H9 (cell line): ENCODE results near the gene SOS1. TPM values are rescaled to one million over a fixed set of nuclear protein-coding genes. Genes with fewer than 3 reads are reported as not detected.

ENCODE experiments used
- DNase-seq: peaks from one replicate; pipeline ENCODE4 v3.0.0-alpha.2; 2017
- H2AFZ ChIP-seq: one replicate; pipeline ENCODE4 v1.6.1; 2013; ENCODE audit warnings: mild to moderate bottlenecking, low read length, control low read depth, moderate library complexity
- H2AK5ac ChIP-seq: 2 replicates; pipeline ENCODE4 v1.6.1; 2013; ENCODE audit warnings: low read length, control low read depth, mixed read lengths; ENCODE audit not compliant: insufficient read length
- H2BK120ac ChIP-seq: one replicate; pipeline ENCODE4 v1.6.1; 2013; ENCODE audit warnings: low read depth, mild to moderate bottlenecking, low read length, control low read depth, inconsistent platforms; ENCODE audit not compliant: poor library complexity, severe bottlenecking
- H2BK12ac ChIP-seq: 2 replicates; pipeline ENCODE4 v1.6.1; 2013; ENCODE audit warnings: low read length, control low read depth, mixed read lengths, low read depth; ENCODE audit not compliant: insufficient read length
- H2BK15ac ChIP-seq: 2 replicates; pipeline ENCODE4 v1.6.1; 2013; ENCODE audit warnings: low read depth, low read length, control low read depth
- H2BK20ac ChIP-seq: one replicate; pipeline ENCODE4 v1.6.1; 2013; ENCODE audit warnings: low read depth, mild to moderate bottlenecking, low read length, control low read depth, inconsistent platforms; ENCODE audit not compliant: poor library complexity, severe bottlenecking
- H2BK5ac ChIP-seq: 2 replicates; pipeline ENCODE4 v1.6.1; 2013; ENCODE audit warnings: low read length, control low read depth, mixed read lengths; ENCODE audit not compliant: insufficient read length
- H3K14ac ChIP-seq: 2 replicates; pipeline ENCODE4 v1.6.1; 2013; ENCODE audit warnings: low read length, control low read depth; ENCODE audit not compliant: insufficient read depth
- H3K18ac ChIP-seq: 2 replicates; pipeline ENCODE4 v1.6.1; 2013; ENCODE audit warnings: low read depth, mild to moderate bottlenecking, mixed read lengths, low read length, control low read depth; ENCODE audit not compliant: insufficient read length
- H3K23ac ChIP-seq: 2 replicates; pipeline ENCODE4 v1.6.1; 2013; ENCODE audit warnings: low read length, control low read depth, mixed read lengths, low read depth; ENCODE audit not compliant: insufficient read length
- H3K23me2 ChIP-seq: 2 replicates; pipeline ENCODE4 v1.6.1; 2013; ENCODE audit warnings: low read depth, mild to moderate bottlenecking, mixed read lengths, low read length, control low read depth; ENCODE audit not compliant: insufficient read length, poor library complexity, severe bottlenecking
- H3K27ac ChIP-seq: 2 replicates; pipeline ENCODE4 v1.5.1; 2013; ENCODE audit warnings: low read length, control low read depth, mixed read lengths, low read depth; ENCODE audit not compliant: insufficient read length
- H3K27me3 ChIP-seq: 2 replicates; pipeline ENCODE4 v1.6.1; 2013; ENCODE audit warnings: low read length, control low read depth, inconsistent platforms; ENCODE audit not compliant: insufficient read depth
- H3K4ac ChIP-seq: 2 replicates; pipeline ENCODE4 v1.6.1; 2013; ENCODE audit warnings: low read depth, mild to moderate bottlenecking, control low read depth, inconsistent platforms, low read length, moderate library complexity
- H3K4me1 ChIP-seq: 2 replicates; pipeline ENCODE4 v1.6.1; 2013; ENCODE audit warnings: low read length, control low read depth, inconsistent platforms; ENCODE audit not compliant: insufficient read depth
- H3K4me2 ChIP-seq: 2 replicates; pipeline ENCODE4 v1.6.1; 2013; ENCODE audit warnings: low read length, control low read depth, mixed read lengths; ENCODE audit not compliant: insufficient read length, insufficient read depth
- H3K56ac ChIP-seq: 2 replicates; pipeline ENCODE4 v1.6.1; 2013; ENCODE audit warnings: low read depth, mild to moderate bottlenecking, mixed read lengths, low read length, control low read depth; ENCODE audit not compliant: insufficient read length
- H3K79me1 ChIP-seq: 2 replicates; pipeline ENCODE4 v1.6.1; 2013; ENCODE audit warnings: low read depth, mild to moderate bottlenecking, moderate library complexity, low read length, control low read depth, inconsistent platforms; ENCODE audit not compliant: insufficient read depth, poor library complexity, severe bottlenecking
- H3K79me2 ChIP-seq: 2 replicates; pipeline ENCODE4 v1.6.1; 2013; ENCODE audit warnings: low read length, control low read depth, inconsistent platforms; ENCODE audit not compliant: insufficient read depth
- H3K9ac ChIP-seq: 2 replicates; pipeline ENCODE4 v1.6.1; 2013; ENCODE audit warnings: low read length, control low read depth, mixed read lengths; ENCODE audit not compliant: insufficient read length; ENCODE audit errors: extremely low read depth
- H3K9me3 ChIP-seq: one replicate; pipeline ENCODE4 v1.6.1; 2013; ENCODE audit warnings: low read depth, low read length, inconsistent platforms; ENCODE audit not compliant: control insufficient read depth
- H3T11ph ChIP-seq: one replicate; pipeline ENCODE4 v1.6.1; 2013; ENCODE audit warnings: mild to moderate bottlenecking, low read length, control low read depth, inconsistent platforms
- H4K20me1 ChIP-seq: one replicate; pipeline ENCODE4 v1.6.1; 2013; ENCODE audit not compliant: control insufficient read depth, insufficient read length, insufficient read depth
- H4K5ac ChIP-seq: 2 replicates; pipeline ENCODE4 v1.6.1; 2013; ENCODE audit warnings: low read depth, mild to moderate bottlenecking, mixed read lengths, low read length, control low read depth; ENCODE audit not compliant: insufficient read length
- H4K8ac ChIP-seq: replicated peaks from 2 replicates; pipeline ENCODE4 v1.6.1; 2013; ENCODE audit warnings: low read length, control low read depth, mixed read lengths, low read depth; ENCODE audit not compliant: insufficient read length
- H4K91ac ChIP-seq: 2 replicates; pipeline ENCODE4 v1.6.1; 2013; ENCODE audit warnings: low read depth, mild to moderate bottlenecking, moderate library complexity, mixed read lengths, low read length, control low read depth; ENCODE audit not compliant: insufficient read length
- H3K27ac Mint-ChIP-seq, 3 experiments: 2 replicates in 2 of 3; 3 replicates in 1 of 3; pipeline ENCODE4 v1.8.0; 2020 to 2021; ENCODE audit warnings: mixed read lengths in 3 of 3, mild to moderate bottlenecking in 1 of 3, moderate library complexity in 1 of 3
- H3K27me3 Mint-ChIP-seq: 2 replicates; pipeline ENCODE4 v1.8.0; 2021; ENCODE audit warnings: low read depth, mild to moderate bottlenecking, moderate library complexity, mixed read lengths
- H3K36me3 Mint-ChIP-seq, 3 experiments: 2 replicates in 2 of 3; 3 replicates in 1 of 3; pipeline ENCODE4 v1.8.0; 2020 to 2021; ENCODE audit warnings: low read depth in 3 of 3, mixed read lengths in 3 of 3; ENCODE audit not compliant: insufficient read depth in 1 of 3
- H3K4me1 Mint-ChIP-seq, 2 experiments: 2 replicates each; pipeline ENCODE4 v1.8.0; 2020; ENCODE audit warnings: mixed read lengths in 2 of 2
- H3K4me3 Mint-ChIP-seq, 2 experiments: 2 replicates in 1 of 2; 3 replicates in 1 of 2; pipeline ENCODE4 v1.8.0; 2020 to 2021; ENCODE audit warnings: mild to moderate bottlenecking in 2 of 2, mixed read lengths in 2 of 2, moderate library complexity in 1 of 2
- H3K9me3 Mint-ChIP-seq, 2 experiments: 2 replicates in 1 of 2; 3 replicates in 1 of 2; pipeline ENCODE4 v1.8.0; 2020; ENCODE audit warnings: mild to moderate bottlenecking in 2 of 2, mixed read lengths in 2 of 2, moderate library complexity in 1 of 2
- CTCF ChIP-seq: fragments of 200-600 bp; sonication (generic); conservative IDR thresholded peaks from 3 replicates; pipeline ENCODE4 v1.8.0; 2021; ENCODE audit warnings: antibody characterized with exemption, mild to moderate bottlenecking
- WGBS: extraction: QIAGEN DNeasy Blood & Tissue Kit; methylation state at CpG from one replicate; pipeline ENCODE4 v1.1.7; 2013; ENCODE audit warnings: missing lambda C conversion rate, low lambda C conversion rate, mixed read lengths; ENCODE audit not compliant: insufficient read length; ENCODE audit errors: extremely low coverage; 5-methylcytosine and 5-hydroxymethylcytosine counted together
- total RNA-seq: library from RNA; stranded (reverse); gene quantifications from 2 replicates; pipeline ENCODE4 v1.2.1, GENCODE V29; 2021

The SOS1 gene
- total RNA-seq, 1 experiment from 2014 or later: 35.8 TPM

GRCh38 chr2:39160982-39161381 is 40.1 kb upstream of the SOS1 start:
- Histone ChIP-seq H3K18ac (no peak overlapping the region), H3T11ph (no peak overlapping the region), H4K91ac (no peak overlapping the region), H3K27me3 (no peaks in the 10 kb centered on the region), H2AK5ac (no peak overlapping the region), H2BK12ac (no peak overlapping the region), H3K9me3 (no peaks in the 10 kb centered on the region), H4K20me1 (no peaks in the 10 kb centered on the region), H3K56ac (no peak overlapping the region), H3K23ac (no peak overlapping the region), H2BK20ac (no peak overlapping the region), H3K9ac (no peak overlapping the region), H3K4me2 (no peak overlapping the region), H3K4me1 (no peaks in the 10 kb centered on the region), H3K27ac (no peak overlapping the region), H4K8ac (no peak overlapping the region), H2AFZ (no peak overlapping the region), H3K79me2 (no peaks in the 10 kb centered on the region), H2BK15ac (no peak overlapping the region), H3K79me1 (no peaks in the 10 kb centered on the region), H2BK120ac (no peak overlapping the region), H3K23me2 (no peaks in the 10 kb centered on the region), H2BK5ac (no peak overlapping the region), H3K14ac (no peak overlapping the region), H3K4ac (no peak overlapping the region), H4K5ac (no peak overlapping the region)
- no peak for DNase-seq
- no peaks in the 10 kb centered on the region for H3K27me3 Mint-ChIP-seq
- H3K36me3 Mint-ChIP-seq: no peaks in the 10 kb centered on the region
- H3K4me3 Mint-ChIP-seq: no peak overlapping the region
- no CpG with 5 or more reads among the region's 3 CpGs for WGBS
- peak overlapping the region in 1 of 3 experiments; percentile 16; a peak in 1 of 7 replicates for H3K27ac Mint-ChIP-seq
- TF ChIP-seq CTCF: no peak
- peaks cover 14 to 16% of the 10 kb centered on the region in 2 experiments for H3K4me1 Mint-ChIP-seq
- no peaks in the 10 kb centered on the region for H3K9me3 Mint-ChIP-seq
